ENCODE data around the gene IL4.
"Not testable (repeated sequence)": the region's sequence is repeated elsewhere in the genome, so short reads cannot be mapped to it uniquely, and the experiment has no call there.

Gene IL4

GRCh38 chr5:132674671-132675506, 1.1 kb downstream of the IL4 start:
- DNase-seq (ENCODE audit: low read depth), result no peak

- DNase-seq (ENCODE audit: low read depth), result no peak
These were observed 2.3 kb downstream of the IL4 start for GRCh38 chr5:132675936-132676689.

- no peak for DNase-seq (ENCODE audit: low read depth)
These were observed 3.4 kb downstream of the IL4 start for GRCh38 chr5:132677191-132677590.

- DNase-seq (ENCODE audit: low read depth), result no peak
These were observed 4.1 kb downstream of the IL4 start for GRCh38 chr5:132677682-132678400.

- no peak for DNase-seq (ENCODE audit: low read depth)
These were observed 4.9 kb downstream of the IL4 start for GRCh38 chr5:132678735-132679134.

- DNase-seq (ENCODE audit: low read depth), result no peak
These were observed 5.4 kb downstream of the IL4 start for GRCh38 chr5:132679166-132679565.

- no peak for DNase-seq (ENCODE audit: low read depth)
These were observed 6.1 kb downstream of the IL4 start for GRCh38 chr5:132679717-132680380.

- DNase-seq (ENCODE audit: low read depth), result no peak
These were observed 7.1 kb downstream of the IL4 start for GRCh38 chr5:132680780-132681475.

- DNase-seq (ENCODE audit: low read depth), result no peak
These were observed 7.7 kb downstream of the IL4 start for GRCh38 chr5:132681476-132681831.

GRCh38 chr5:132681983-132682382, 8.2 kb downstream of the IL4 start:
- no peak for DNase-seq (ENCODE audit: low read depth)

GRCh38 chr5:132684491-132684890, 10.7 kb downstream of the IL4 start:
- no peak for DNase-seq (ENCODE audit: low read depth)

- no peak for DNase-seq (ENCODE audit: low read depth)
These were observed 11.3 kb downstream of the IL4 start for GRCh38 chr5:132684922-132685720.

GRCh38 chr5:132686193-132686592, 12.4 kb downstream of the IL4 start:
- DNase-seq (ENCODE audit: low read depth), result no peak

- no peak for DNase-seq (ENCODE audit: low read depth)
These were observed 14.2 kb downstream of the IL4 start for GRCh38 chr5:132687995-132688394.

GRCh38 chr5:132688536-132689339, 14.9 kb downstream of the IL4 start:
- no peak for DNase-seq (ENCODE audit: low read depth)

- no peak for DNase-seq (ENCODE audit: low read depth)
These were observed 15.7 kb downstream of the IL4 start for GRCh38 chr5:132689513-132689912.

GRCh38 chr5:132690156-132690555, 16.4 kb downstream of the IL4 start:
- no peak for DNase-seq (ENCODE audit: low read depth)

GRCh38 chr5:132691755-132692631, 18.2 kb downstream of the IL4 start:
- DNase-seq (ENCODE audit: low read depth), result not testable (repeated sequence)

GRCh38 chr5:132692632-132692967, 18.8 kb downstream of the IL4 start:
- no peak for DNase-seq (ENCODE audit: low read depth)
